Ectodermal cell (in vitro differentiated cells): ENCODE data around the gene SDK2.

Experiments used
- H3K27ac ChIP-seq: 2 replicates; pipeline ENCODE4 v1.7.0; 2013; ENCODE audit warnings: mild to moderate bottlenecking, low read depth, low read length; ENCODE audit not compliant: insufficient read depth, poor library complexity, severe bottlenecking
- H3K27me3 ChIP-seq: 2 replicates; pipeline ENCODE4 v1.7.0; 2013; ENCODE audit warnings: mild to moderate bottlenecking, low read length; ENCODE audit not compliant: insufficient read depth, control insufficient read depth, poor library complexity, severe bottlenecking
- H3K36me3 ChIP-seq: one replicate; pipeline ENCODE4 v1.7.0; 2013; ENCODE audit warnings: low read length; ENCODE audit not compliant: control insufficient read depth, insufficient read depth
- H3K4me1 ChIP-seq: one replicate; pipeline ENCODE4 v1.7.0; 2013; ENCODE audit warnings: low read length; ENCODE audit not compliant: control insufficient read depth, insufficient read depth
- H3K4me3 ChIP-seq: 2 replicates; pipeline ENCODE4 v1.7.0; 2013; ENCODE audit warnings: low read depth, low read length, control low read depth; ENCODE audit not compliant: insufficient read depth
- H3K9me3 ChIP-seq: 2 replicates; pipeline ENCODE4 v1.7.0; 2013; ENCODE audit warnings: mild to moderate bottlenecking, low read length, moderate library complexity; ENCODE audit not compliant: control insufficient read depth
- whole genome bisulfite sequencing, 2 experiments: methylation state at CpG; one replicate each; pipeline ENCODE4 v1.1.7; 2013; ENCODE audit warnings: missing lambda C conversion rate in 2 of 2; 5-methylcytosine and 5-hydroxymethylcytosine counted together

SDK2 gene

GRCh38 chr17:73542323-73542722 is 101.9 kb downstream of the SDK2 start:
- Histone ChIP-seq H3K36me3 (no peaks in the 10 kb centered on the region), H3K4me1 (peaks cover 72% of the 10 kb centered on the region), H3K4me3 (no peak overlapping the region), H3K27me3 (no peaks in the 10 kb centered on the region), H3K27ac (no peak overlapping the region), H3K9me3 (no peaks in the 10 kb centered on the region)
- WGBS, 2 experiments: 49 to 51% methylated on average over 9 of the region's 9 CpGs

GRCh38 chr17:73541561-73541981 is 102.7 kb downstream of the SDK2 start:
- H3K27me3 ChIP-seq: no peaks in the 10 kb centered on the region
- no peaks in the 10 kb centered on the region for H3K9me3 ChIP-seq
- H3K36me3 ChIP-seq: no peaks in the 10 kb centered on the region
- peaks cover 72% of the 10 kb centered on the region for H3K4me1 ChIP-seq
- H3K27ac ChIP-seq: no peak overlapping the region
- H3K4me3 ChIP-seq: no peak overlapping the region
- WGBS, 2 experiments: 92 to 93% methylated on average over 16 of the region's 16 CpGs

- H3K9me3 ChIP-seq: no peaks in the 10 kb centered on the region
- H3K4me3 ChIP-seq: no peak overlapping the region
- peaks cover 72% of the 10 kb centered on the region for H3K4me1 ChIP-seq
- 90 to 92% methylated on average over 6 of the region's 6 CpGs for WGBS, 2 experiments
- H3K36me3 ChIP-seq: no peaks in the 10 kb centered on the region
- H3K27me3 ChIP-seq: no peaks in the 10 kb centered on the region
- no peak overlapping the region for H3K27ac ChIP-seq
These were observed 103.1 kb downstream of the SDK2 start for GRCh38 chr17:73541111-73541510.

GRCh38 chr17:73539166-73539565 is 105.1 kb downstream of the SDK2 start:
- Histone ChIP-seq H3K27me3 (no peaks in the 10 kb centered on the region), H3K9me3 (no peaks in the 10 kb centered on the region), H3K4me1 (peaks cover 82% of the 10 kb centered on the region), H3K36me3 (no peaks in the 10 kb centered on the region), H3K4me3 (no peak overlapping the region), H3K27ac (no peak overlapping the region)
- 82% methylated on average over 9 of the region's 9 CpGs for WGBS, 2 experiments

GRCh38 chr17:73538445-73538844 is 105.8 kb downstream of the SDK2 start:
- peaks cover 85% of the 10 kb centered on the region for H3K4me1 ChIP-seq
- H3K4me3 ChIP-seq: no peak overlapping the region
- no peaks in the 10 kb centered on the region for H3K9me3 ChIP-seq
- H3K27me3 ChIP-seq: no peaks in the 10 kb centered on the region
- H3K27ac ChIP-seq: no peak overlapping the region
- WGBS, 2 experiments: 95 to 96% methylated on average over 5 to 7 of the region's 7 CpGs
- no peaks in the 10 kb centered on the region for H3K36me3 ChIP-seq

- WGBS, 2 experiments: 77 to 78% methylated on average over 28 of the region's 28 CpGs
- H3K9me3 ChIP-seq: no peaks in the 10 kb centered on the region
- H3K27me3 ChIP-seq: no peaks in the 10 kb centered on the region
- no peak overlapping the region for H3K4me3 ChIP-seq
- H3K36me3 ChIP-seq: no peaks in the 10 kb centered on the region
- H3K4me1 ChIP-seq: peaks cover 81% of the 10 kb centered on the region
- H3K27ac ChIP-seq: peak overlapping the region; percentile 22
These were observed 107.3 kb downstream of the SDK2 start for GRCh38 chr17:73536700-73537605.

- Histone ChIP-seq H3K27me3 (no peaks in the 10 kb centered on the region), H3K4me3 (no peak overlapping the region), H3K4me1 (peaks cover 82% of the 10 kb centered on the region), H3K27ac (no peak overlapping the region), H3K9me3 (no peaks in the 10 kb centered on the region), H3K36me3 (no peaks in the 10 kb centered on the region)
- WGBS, 2 experiments: 88 to 89% methylated on average over 6 of the region's 6 CpGs
These were observed 108.5 kb downstream of the SDK2 start for GRCh38 chr17:73535746-73536145.

GRCh38 chr17:73534209-73534909 is 109.9 kb downstream of the SDK2 start:
- Histone ChIP-seq H3K4me1 (peaks cover 76% of the 10 kb centered on the region), H3K4me3 (no peak overlapping the region), H3K27me3 (no peaks in the 10 kb centered on the region), H3K36me3 (no peaks in the 10 kb centered on the region), H3K27ac (no peak overlapping the region), H3K9me3 (no peaks in the 10 kb centered on the region)
- WGBS, 2 experiments: 68 to 73% methylated on average over 15 of the region's 15 CpGs

- Histone ChIP-seq H3K27me3 (no peaks in the 10 kb centered on the region), H3K4me3 (no peak overlapping the region), H3K4me1 (peaks cover 70% of the 10 kb centered on the region), H3K9me3 (no peaks in the 10 kb centered on the region), H3K27ac (no peak overlapping the region), H3K36me3 (no peaks in the 10 kb centered on the region)
- 38 to 45% methylated on average over 7 of the region's 7 CpGs for WGBS, 2 experiments
These were observed 110.5 kb downstream of the SDK2 start for GRCh38 chr17:73533781-73534180.

- 91 to 92% methylated on average over 13 of the region's 13 CpGs for WGBS, 2 experiments
- H3K4me3 ChIP-seq: no peak overlapping the region
- H3K9me3 ChIP-seq: no peaks in the 10 kb centered on the region
- H3K27me3 ChIP-seq: no peaks in the 10 kb centered on the region
- no peak overlapping the region for H3K27ac ChIP-seq
- H3K4me1 ChIP-seq: peaks cover 63% of the 10 kb centered on the region
- no peaks in the 10 kb centered on the region for H3K36me3 ChIP-seq
These were observed 111.1 kb downstream of the SDK2 start for GRCh38 chr17:73533127-73533526.
